HG02970 (cell line): ENCODE results near the gene SPACA4.

ENCODE experiments used
- ATAC-seq: cut with Tn5 transposase; IDR thresholded peaks from one replicate; pipeline ENCODE4 v1.9.1; 2021; ENCODE audit warnings: mild to moderate bottlenecking, moderate library complexity, moderate number of reproducible peaks; ENCODE audit not compliant: unreplicated experiment, low FRiP score

SPACA4 gene

DNA sequence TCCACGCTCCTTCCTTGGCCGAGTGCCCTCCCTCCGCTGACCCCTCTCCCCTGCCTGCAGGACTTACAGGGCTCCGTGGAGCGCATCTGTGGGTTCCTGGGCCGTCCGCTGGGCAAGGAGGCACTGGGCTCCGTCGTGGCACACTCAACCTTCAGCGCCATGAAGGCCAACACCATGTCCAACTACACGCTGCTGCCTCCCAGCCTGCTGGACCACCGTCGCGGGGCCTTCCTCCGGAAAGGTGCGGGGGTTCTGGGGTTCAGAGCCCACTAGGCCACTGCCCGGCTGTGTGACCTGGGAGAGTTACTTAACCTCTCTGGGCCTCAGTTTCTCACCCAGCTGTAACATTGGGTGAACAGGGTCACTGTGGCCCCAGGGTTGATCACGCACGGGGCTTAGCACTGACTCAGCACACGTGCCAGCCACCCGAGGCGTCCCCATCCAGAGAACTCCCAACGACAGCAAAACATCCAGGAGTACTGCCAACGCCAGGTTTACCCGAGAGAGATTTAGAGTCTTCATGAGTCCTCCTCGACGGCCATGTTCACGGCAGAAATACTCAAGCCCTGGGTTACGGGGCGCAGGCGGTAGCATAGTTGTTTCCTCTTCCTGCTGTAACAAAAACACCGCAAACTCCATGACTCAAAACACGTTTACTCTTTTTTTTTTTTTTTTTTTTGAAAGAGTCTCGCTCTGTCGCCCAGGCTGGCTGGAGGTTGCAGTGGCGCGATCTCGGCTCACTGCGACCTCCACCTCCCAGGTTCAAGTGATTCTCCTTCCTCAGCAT, 9.7 kb upstream of the SPACA4 start:
- ATAC-seq = no peak

DNA sequence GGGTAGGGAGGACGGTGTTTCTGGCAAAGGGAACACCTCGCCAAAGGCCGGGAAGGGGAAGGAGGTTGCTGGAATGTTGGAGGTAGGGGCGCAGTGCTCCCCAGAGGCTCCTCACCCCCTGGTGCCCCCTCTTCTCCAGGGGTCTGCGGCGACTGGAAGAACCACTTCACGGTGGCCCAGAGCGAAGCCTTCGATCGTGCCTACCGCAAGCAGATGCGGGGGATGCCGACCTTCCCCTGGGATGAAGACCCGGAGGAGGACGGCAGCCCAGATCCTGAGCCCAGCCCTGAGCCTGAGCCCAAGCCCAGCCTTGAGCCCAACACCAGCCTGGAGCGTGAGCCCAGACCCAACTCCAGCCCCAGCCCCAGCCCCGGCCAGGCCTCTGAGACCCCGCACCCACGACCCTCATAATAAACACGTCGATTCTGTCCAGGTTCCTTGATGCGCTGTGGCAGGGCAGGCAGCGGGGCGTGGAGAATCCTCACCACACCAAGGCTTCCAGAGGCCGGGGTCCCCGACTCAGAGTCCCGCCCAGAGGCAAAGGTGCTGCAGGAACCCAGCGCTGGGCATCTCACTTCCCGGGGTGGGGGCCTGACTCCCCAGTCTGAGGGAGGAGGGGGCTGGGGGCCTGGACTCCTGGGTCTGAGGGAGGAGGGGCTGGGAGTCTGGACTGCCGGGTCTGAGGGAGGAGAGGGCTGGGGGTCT, 7.4 kb upstream of the SPACA4 start:
- no peak for ATAC-seq

DNA sequence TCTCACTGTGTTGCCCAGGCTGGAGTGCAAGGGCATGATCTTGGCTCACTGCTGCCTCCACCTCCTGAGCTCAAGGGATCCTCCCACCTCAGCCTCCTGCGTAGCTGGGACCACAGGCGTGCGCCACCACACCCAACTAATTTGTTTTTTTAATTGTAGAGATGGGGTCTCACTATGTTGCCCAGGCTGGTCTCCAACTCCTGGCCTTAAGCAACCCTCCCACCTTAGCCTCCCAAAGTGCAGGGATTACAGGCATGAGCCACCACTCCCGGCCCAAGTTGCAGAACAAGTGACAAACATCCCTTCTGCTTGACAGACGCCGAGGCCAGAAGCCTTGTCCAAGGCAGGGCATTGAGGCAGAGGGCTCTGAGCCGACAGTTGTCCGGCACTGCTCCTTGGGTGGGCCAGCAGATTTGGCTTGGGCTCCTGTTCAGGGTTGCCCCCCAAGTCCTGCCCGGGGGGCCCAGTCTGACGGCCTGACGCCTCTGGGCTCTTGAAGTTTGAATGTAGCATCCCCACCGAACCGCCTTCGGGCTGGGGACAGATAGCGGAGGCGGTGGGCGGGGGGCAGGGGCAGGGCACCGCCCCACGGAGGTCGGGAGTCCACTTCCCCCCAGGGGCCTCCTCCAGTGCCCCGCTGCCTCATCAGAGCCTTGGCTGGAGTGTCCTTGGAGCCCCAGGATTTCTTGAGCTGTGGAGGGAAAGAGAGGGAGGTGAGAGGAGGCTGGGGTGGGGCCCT, 5.7 kb upstream of the SPACA4 start:
- no peak for ATAC-seq

DNA sequence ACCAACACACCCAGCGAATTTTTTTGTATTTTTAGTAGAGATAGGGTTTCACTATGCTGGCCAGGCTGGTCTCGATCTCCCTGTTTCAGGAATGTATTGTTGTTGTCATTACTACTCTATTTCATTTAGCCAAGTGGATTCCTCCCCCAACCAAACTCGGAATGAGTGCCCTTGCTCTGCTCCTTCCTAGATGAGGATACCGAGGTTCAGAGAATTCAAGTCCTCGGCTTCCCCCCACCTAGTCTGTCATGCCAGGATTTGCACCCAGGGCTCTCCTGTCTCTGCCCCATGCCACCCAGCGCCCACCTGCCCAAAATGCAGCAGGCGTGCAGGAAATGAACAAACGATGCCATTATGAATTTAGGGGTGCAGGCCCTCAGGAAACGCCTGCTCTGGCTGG, 3.5 kb upstream of the SPACA4 start:
- ATAC-seq = no peak

DNA sequence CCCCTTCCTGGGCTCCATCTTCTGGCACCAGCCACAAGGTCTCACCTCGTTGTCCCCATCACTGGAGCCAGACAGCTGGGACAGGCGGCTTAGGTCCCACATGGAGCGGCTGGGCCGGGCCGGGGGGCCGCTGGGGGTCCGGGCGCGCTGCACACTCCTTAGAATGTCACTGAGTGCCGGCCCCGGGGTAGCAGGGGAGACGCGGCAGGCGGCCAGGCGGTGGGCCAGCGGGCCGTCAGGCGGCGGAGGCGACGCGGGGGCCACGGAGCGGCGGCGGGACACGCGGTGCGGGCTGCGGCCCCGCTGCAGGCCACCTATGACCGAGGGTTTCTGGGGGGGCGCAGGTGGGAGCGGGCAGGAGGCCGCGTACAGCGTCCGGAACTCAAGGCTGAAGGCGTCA, 3.1 kb upstream of the SPACA4 start:
- ATAC-seq = no peak

DNA sequence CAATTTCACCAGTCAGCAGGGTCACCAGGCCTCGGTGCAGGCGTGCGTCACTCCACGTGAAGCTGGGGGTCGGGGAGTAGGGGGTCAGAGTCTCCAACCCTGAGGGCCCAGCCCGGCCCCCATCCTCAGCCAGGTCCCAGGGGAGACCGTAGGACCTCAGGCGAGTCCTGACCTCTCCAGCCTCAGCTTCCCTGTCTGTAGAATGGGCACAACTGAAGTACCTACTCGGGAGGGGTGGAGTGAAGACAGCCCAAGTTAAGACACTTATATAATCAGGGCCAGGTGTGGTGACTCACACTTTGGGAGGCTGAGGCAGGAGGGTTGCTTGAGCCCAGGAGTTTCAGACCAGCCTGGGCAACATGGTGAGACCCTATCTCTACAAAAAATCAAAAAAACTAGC, 2.7 kb upstream of the SPACA4 start:
- no peak for ATAC-seq

DNA sequence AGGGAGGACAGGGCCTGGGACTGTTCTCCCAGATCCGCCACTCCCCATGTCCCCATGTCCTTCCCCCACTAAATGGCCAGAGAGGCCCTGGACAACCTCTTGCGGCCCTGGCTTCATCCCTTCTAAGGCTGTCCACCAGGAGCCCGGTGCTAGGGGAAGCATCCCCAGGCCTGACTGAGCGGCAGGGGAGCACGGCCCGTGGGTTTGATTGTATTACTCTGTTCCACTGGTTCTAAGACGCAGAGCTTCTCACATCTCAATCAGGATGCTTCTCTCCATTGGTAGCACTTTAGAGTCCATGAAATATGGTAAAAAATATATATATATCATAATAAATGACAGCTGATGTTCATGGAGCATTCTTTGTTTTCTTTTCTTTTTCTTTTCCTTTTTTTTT, 815 bp downstream of the SPACA4 start:
- ATAC-seq = no peak

DNA sequence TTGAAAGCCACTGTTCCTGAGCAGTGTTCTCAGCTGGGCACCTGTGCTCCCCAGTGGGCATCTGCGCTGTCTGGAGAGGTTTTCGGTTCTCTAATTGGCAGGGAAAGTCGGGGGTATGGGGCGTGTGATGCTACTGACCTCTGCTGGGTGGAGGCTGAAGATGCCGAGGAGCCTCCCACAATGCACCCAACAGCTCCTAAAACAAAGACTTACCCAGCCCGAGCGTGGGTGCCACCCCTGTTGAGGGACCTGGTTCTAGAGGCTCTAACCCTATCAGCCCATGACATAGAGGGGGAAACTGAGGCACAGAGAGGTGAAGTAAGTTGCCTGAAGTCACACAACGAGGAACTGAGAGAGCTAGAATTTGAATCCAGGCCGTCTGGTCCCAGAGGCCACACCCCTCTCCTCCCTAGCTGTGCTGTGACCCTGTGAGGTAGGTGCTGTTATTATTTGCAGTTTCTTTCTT, 2.3 kb downstream of the SPACA4 start:
- ATAC-seq = no peak

DNA sequence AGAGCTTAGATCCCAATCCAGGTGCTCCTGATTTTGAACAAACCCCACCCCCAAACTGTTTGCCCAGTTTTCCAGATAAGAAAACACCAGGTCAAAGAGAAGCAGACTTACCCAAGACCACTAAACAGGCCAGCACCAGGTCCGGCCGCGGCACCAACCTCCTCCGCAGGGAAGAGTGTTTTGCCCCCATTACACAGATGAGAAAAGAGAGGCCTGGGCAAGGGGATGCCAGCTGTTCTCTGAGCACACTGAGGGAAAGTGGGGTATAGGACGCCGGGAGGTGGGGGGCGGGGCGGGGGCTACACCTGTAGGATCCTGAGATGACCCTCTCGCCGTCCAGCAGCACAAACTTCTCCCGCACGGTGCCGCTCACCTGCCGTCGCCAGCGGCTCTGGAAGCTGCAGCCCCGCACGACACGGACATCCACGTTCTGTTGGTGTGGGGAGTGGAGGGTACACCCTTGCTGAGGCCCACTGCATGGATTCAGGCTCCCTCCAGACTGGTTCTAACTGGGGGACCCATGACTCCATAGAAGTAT, 3.1 kb downstream of the SPACA4 start:
- no peak for ATAC-seq

DNA sequence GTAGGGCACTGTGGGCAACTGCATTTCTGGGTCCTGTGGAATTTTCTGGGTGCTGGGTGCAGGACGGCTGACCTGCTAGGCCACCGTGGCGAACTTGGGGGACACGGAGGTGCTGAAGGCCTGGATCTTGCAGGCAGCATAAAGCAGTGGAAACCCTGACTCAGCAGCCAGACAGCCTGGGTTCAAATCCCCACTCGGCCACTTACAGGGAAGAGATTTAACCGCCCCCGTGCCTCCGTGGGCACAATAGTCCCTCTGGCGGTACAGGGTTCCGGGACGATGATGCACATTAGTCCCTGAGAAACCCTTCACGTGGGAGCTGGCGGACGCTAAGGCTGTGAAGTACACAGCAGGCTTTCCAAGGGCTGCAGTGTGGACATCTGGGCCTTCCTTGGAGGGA, 5.3 kb downstream of the SPACA4 start:
- no peak for ATAC-seq

DNA sequence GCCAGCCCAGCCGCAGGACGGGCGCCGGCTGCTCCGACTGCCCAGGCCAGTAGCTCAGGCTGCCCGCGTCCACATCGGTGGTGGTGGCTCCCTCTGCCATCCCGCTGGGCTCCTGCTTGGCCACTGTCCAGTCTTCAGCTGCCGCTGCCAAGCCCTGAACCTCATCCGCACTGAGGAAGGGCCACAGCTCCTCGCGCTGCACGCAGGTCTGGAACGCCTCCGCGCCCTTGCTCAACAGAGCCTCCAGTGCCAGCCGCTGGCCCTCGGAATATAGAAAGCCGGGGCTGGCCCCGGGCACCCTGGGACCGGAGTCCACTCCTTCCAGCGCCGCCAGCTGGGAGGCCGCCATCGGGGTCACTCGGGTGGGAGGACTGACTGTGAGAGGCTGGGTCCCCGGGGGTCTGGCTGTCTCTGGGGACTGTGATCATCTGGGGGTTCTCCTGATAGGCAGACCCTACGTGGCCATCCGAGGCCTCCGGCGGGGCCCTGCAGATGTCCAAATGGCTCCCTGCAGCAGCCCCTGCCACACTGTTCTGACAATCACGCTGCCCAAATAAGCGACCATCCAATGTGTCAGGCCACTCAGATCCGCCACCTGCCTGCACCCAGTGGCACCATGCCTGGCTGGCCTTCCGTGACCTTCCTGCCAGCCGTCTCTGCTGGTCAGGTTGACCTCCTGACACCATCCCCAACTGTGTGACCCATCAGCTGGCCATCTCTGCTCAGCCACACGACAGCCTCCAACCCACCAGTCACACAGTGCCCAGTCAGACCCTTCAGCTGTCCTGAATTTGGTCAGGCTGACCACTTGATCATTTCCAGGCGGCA, 6.7 kb downstream of the SPACA4 start:
- ATAC-seq = no peak

DNA sequence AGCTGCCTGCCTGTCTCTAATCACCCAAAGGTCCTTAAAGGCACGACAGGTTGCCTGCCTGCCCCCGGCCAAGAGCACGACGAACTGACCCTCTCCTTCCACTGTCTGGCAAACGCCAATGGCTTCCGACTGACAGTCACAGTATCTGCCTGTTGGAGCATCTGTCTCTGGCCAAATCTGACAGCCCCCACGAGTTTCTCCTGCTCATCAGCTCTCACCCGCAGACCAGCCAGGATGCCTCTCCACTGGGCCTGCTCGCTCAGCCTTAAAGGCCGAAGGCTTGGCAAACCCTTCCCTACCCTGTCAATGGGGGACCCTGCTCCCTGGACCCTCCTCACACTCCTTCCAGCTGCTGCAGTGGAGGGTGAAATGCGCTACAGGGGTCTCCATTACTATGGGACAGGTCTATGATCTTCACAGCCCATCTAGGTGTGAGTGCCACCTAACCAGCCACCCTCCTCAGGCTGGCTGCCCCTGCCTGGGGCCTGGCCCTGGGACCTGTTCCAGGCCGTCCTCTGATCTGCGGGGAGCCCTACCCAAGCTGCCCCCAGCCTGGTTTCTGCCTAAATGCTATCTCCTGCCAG, 7.4 kb downstream of the SPACA4 start:
- no peak for ATAC-seq

DNA sequence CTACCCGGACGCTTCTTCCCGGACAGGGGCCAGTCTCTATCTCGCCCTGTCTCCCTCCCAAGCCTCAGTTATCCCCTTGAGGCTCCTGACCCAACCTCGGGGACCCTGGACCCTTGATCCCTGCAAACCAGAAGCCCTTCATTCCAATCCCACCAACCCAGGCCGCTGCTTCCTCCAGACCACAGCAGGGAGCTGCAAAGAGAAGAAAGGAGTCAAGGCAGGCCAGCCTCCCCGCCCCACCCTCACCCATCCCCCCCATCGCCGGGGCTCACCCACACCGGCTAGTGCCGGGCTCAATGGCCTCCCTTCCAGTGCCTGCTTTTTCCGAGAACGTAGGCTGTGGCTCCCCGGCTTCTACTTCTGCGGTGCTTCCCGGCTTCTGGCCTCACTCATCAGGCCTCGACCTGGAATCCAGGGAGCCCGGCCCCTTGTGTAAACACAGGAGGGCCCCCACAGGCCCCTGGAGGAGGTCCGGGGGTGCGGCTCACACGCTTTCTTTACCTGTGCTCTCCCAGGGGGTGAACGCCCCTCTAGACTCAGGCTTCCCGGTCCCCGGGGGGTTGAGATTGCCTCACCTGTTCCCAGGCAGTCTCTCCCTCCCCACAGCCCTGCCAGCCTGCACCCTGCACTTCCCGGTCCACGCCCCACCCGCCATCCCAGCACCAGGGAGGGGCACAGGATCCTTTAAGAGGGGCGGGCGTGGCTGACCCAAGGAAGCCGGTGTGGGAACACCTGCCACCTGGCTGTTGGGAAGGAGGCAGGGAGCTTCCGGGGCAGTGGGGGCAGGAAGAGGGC, 8.1 kb downstream of the SPACA4 start, which contains the start of gene FAM83E:
Gene FAM83E, minus strand, starts transcription at position 641 of the 795 bp plus-strand sequence. CDS start 1,704 bp downstream, outside the sequence.
- ATAC-seq = no peak

DNA sequence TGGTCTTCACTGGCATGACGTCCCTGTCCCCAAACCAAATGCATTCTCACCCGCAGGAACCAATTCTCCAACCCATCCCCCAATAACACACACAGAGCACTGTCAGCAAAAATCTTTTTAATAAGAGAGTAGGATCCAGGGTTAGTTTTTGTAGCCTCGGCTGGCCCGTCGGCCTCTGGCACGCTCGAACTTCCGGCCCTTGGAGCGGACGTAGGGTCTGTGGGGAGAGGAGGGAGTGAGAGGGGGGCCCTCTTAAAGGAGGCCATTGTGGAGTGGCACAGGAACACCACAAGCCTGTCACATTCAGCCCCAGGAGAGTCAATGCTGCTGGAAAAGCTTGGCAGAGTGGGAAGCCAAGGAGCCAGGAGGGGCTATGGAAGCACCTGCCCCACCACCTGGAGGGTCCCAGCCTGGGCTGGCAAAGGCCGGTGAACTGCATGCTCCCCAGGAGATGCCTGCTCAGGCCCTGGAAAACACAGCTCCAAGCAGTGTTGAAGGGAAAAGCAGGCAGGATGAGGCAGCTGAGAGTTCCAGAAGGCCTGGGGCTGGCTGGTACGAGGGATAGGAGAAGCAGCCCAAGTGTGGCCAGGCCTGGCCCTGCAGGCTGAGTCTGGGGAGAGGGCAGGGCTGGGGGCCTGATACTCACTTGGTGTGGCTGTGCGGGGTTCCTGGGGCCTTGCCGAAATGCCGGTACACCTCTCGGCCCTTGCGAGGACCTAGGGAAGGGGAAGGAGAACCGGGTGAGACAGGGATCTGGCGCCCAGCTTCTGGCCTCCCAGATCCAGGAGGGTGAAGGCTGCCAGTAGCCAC, 8.9 kb downstream of the SPACA4 start:
- ATAC-seq = no peak

DNA sequence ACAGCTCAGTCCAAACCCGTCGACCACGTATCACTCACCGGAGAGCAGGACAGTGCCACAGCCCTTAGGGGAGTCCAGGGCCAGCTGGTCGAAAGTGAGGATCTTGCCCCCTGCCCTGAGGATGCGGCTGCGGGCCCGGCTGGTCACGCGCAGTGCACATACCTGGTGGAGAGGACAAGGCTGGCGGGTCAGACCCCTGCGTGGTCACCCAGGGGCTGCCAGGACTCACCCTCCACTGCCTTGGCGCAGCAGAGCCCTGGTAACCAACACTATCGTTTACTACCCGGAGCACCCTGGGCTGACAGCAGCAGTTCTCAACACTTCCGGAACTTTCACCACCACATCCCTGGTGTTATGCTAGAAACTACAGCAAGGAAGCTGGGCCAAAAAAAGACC, 9.5 kb downstream of the SPACA4 start:
- ATAC-seq = no peak

DNA sequence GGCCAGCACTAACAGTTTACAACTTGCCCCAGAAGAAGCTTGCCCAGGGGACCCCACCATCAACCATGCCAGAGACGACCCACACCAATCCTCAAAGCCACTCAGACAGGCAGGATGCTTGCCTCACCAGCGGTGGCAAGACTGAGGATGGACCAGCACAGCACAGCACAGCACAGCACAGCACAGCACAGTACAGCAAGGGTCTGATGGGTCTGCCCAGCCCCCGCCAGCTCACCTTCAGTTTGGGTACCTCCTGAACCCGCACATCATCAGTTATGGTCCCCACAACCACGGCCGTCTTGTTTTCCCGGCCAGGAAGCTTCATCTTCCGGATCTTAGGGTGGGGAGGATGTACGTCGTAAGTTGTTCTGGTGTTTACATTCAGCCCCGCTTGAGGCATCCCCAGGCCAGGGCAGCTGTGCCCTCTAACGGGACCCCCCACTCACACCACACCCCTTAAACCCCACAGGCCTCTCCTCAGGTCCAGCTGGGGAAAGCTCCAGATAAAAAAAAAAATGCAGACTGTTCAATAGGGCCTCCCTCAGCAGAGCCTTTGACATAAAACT, 10.0 kb downstream of the SPACA4 start:
- ATAC-seq = no peak

DNA sequence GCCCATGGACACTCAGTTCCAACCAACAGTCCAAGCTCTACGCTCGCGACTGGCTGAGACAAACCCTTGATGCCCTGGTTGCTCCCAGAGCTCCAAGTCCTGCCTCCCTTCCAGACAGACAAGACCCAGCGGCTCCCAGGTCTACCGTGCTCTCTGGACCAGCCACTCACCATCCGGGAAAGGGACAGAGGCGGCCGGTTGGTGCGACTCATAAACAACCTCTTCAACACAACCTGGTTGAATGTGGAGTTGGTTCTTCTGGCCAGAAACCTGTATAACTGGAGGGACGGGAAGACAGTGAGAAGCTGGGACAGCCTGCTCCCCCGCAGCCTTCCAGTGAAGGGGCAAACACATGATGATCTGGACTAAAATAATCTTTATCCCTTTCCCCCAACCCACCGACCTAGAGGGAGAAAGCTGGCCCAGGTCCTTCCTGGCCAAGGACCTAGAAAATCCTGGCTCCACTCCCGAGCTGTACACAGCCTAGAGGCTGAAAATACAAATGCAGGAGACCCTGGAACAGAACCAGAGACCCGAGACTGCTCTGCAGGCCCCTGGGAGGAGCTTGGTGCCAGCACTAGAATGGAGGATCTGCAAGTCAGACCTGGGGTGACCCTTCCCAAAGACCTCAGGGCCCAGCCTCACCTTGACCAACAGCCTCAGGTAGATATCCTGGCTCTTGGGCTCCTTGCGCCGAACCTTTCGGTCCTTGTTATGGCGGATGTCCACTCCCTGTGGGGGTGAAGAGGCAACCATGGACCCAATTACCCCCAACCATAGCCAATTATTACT, 10.8 kb downstream of the SPACA4 start:
- ATAC-seq = no peak
